DOHH2 (cell line): ENCODE data around the gene DEF6.

ENCODE experiments used
- H3F3A ChIP-seq: fragments of 200-600 bp; sonication (generic), shearing (Covaris generic); 2 replicates; pipeline ENCODE4 v1.6.0; 2016; ENCODE audit warnings: antibody characterized with exemption, mild to moderate bottlenecking; ENCODE audit not compliant: control insufficient read depth, insufficient read depth
- H3K27ac ChIP-seq: fragments of 200-600 bp; sonication (generic); 2 replicates; pipeline ENCODE4 v1.5.1; 2014; ENCODE audit warnings: low read depth, mild to moderate bottlenecking, low read length, moderate library complexity
- H3K27me3 ChIP-seq: fragments of 200-600 bp; sonication (generic); 2 replicates; pipeline ENCODE4 v1.6.1; 2014; ENCODE audit warnings: mild to moderate bottlenecking, low read length, mixed read lengths; ENCODE audit not compliant: control insufficient read depth
- H3K36me3 ChIP-seq: fragments of 200-600 bp; sonication (generic); 2 replicates; pipeline ENCODE4 v1.6.1; 2014; ENCODE audit warnings: mild to moderate bottlenecking, low read length, moderate library complexity, mixed read lengths; ENCODE audit not compliant: control insufficient read depth
- H3K4me1 ChIP-seq: fragments of 200-600 bp; sonication (generic); 2 replicates; pipeline ENCODE4 v1.6.1; 2014; ENCODE audit warnings: mild to moderate bottlenecking, low read length, mixed read lengths; ENCODE audit not compliant: control insufficient read depth
- H3K4me2 ChIP-seq: fragments of 200-600 bp; sonication (generic); 2 replicates; pipeline ENCODE4 v1.6.0; 2014; ENCODE audit warnings: mild to moderate bottlenecking, low read length, moderate library complexity
- H3K4me3 ChIP-seq: fragments of 200-600 bp; sonication (generic); 2 replicates; pipeline ENCODE4 v1.5.1; 2014; ENCODE audit warnings: mild to moderate bottlenecking, low read length, mixed read lengths
- H3K79me2 ChIP-seq: fragments of 200-600 bp; sonication (generic); 2 replicates; pipeline ENCODE4 v1.6.1; 2014; ENCODE audit warnings: mild to moderate bottlenecking, low read length, mixed read lengths; ENCODE audit not compliant: control insufficient read depth
- H3K9me2 ChIP-seq: fragments of 200-600 bp; sonication (generic); replicated peaks from 2 replicates; pipeline ENCODE4 v1.6.1; 2014; ENCODE audit warnings: mild to moderate bottlenecking, low read length, mixed read lengths; ENCODE audit not compliant: control insufficient read depth
- H3K9me3 ChIP-seq: fragments of 200-600 bp; sonication (generic); 2 replicates; pipeline ENCODE4 v1.6.1; 2014; ENCODE audit warnings: antibody characterized with exemption, low read length, mixed read lengths; ENCODE audit not compliant: control insufficient read depth, insufficient read depth
- H4K20me1 ChIP-seq: fragments of 200-600 bp; sonication (generic); 2 replicates; pipeline ENCODE4 v1.6.0; 2014; ENCODE audit warnings: low read depth, mild to moderate bottlenecking, antibody characterized with exemption, low read length, moderate library complexity; ENCODE audit not compliant: control insufficient read depth, insufficient read depth
- CTCF ChIP-seq: fragments of 200-600 bp; sonication (generic); IDR thresholded peaks from one replicate; pipeline ENCODE4 v1.5.1; 2014; ENCODE audit warnings: antibody characterized with exemption, mild to moderate bottlenecking, low read depth, low read length; ENCODE audit not compliant: poor library complexity, severe bottlenecking
- EZH2phosphoT487 ChIP-seq: fragments of 200-600 bp; sonication (generic); IDR thresholded peaks from 2 replicates; pipeline ENCODE4 v1.6.1; 2017; ENCODE audit warnings: borderline replicate concordance, mild to moderate bottlenecking, antibody characterized with exemption, low read length, moderate library complexity, mixed read lengths

DEF6 gene

GRCh38 chr6:35287671-35288396 is 9.8 kb upstream of the DEF6 start:
- no peaks in the 10 kb centered on the region for H3K27me3 ChIP-seq
- H3K4me3 ChIP-seq: no peak overlapping the region
- H3F3A ChIP-seq: no peaks in the 10 kb centered on the region
- H3K79me2 ChIP-seq: no peaks in the 10 kb centered on the region
- H3K4me2 ChIP-seq: no peak overlapping the region
- H3K36me3 ChIP-seq: peaks cover 59% of the 10 kb centered on the region
- no peaks in the 10 kb centered on the region for H4K20me1 ChIP-seq
- H3K9me3 ChIP-seq: no peaks in the 10 kb centered on the region
- no peak overlapping the region for H3K27ac ChIP-seq
- H3K9me2 ChIP-seq: no peaks in the 10 kb centered on the region
- H3K4me1 ChIP-seq: peaks cover 13% of the 10 kb centered on the region
- TF ChIP-seq CTCF (no peak), EZH2phosphoT487 (no peak)

GRCh38 chr6:35288834-35289233 is 8.8 kb upstream of the DEF6 start:
- no peaks in the 10 kb centered on the region for H4K20me1 ChIP-seq
- H3K4me2 ChIP-seq: no peak overlapping the region
- H3K27ac ChIP-seq: no peak overlapping the region
- no peaks in the 10 kb centered on the region for H3K27me3 ChIP-seq
- TF ChIP-seq EZH2phosphoT487 (no peak), CTCF (no peak)
- peaks cover 58% of the 10 kb centered on the region for H3K36me3 ChIP-seq
- peaks cover 15% of the 10 kb centered on the region for H3K4me1 ChIP-seq
- no peaks in the 10 kb centered on the region for H3K9me2 ChIP-seq
- H3K9me3 ChIP-seq: no peaks in the 10 kb centered on the region
- no peaks in the 10 kb centered on the region for H3K79me2 ChIP-seq
- H3F3A ChIP-seq: no peaks in the 10 kb centered on the region
- no peak overlapping the region for H3K4me3 ChIP-seq

- no peaks in the 10 kb centered on the region for H3K9me3 ChIP-seq
- no peak overlapping the region for H3K4me2 ChIP-seq
- H3K79me2 ChIP-seq: no peaks in the 10 kb centered on the region
- no peak overlapping the region for H3K27ac ChIP-seq
- H3F3A ChIP-seq: no peaks in the 10 kb centered on the region
- TF ChIP-seq CTCF (no peak), EZH2phosphoT487 (no peak)
- H3K9me2 ChIP-seq: no peaks in the 10 kb centered on the region
- H3K27me3 ChIP-seq: no peaks in the 10 kb centered on the region
- H4K20me1 ChIP-seq: no peaks in the 10 kb centered on the region
- H3K4me1 ChIP-seq: peaks cover 15% of the 10 kb centered on the region
- H3K36me3 ChIP-seq: peaks cover 60% of the 10 kb centered on the region
- H3K4me3 ChIP-seq: no peak overlapping the region
These were observed 6.1 kb upstream of the DEF6 start for GRCh38 chr6:35291491-35291890.

GRCh38 chr6:35292494-35292893 is 5.1 kb upstream of the DEF6 start:
- Histone ChIP-seq H3K79me2 (no peaks in the 10 kb centered on the region), H3K27me3 (no peaks in the 10 kb centered on the region), H3K4me1 (peaks cover 24% of the 10 kb centered on the region), H3K36me3 (peaks cover 57% of the 10 kb centered on the region), H3K9me3 (no peaks in the 10 kb centered on the region), H3K9me2 (no peaks in the 10 kb centered on the region), H3K4me2 (peak overlapping the region; percentile 38), H3K27ac (no peak overlapping the region), H4K20me1 (no peaks in the 10 kb centered on the region), H3K4me3 (0 out of 2 replicates have a peak overlapping the region, but pooled peaks have one; percentile 3), H3F3A (no peaks in the 10 kb centered on the region)
- TF ChIP-seq CTCF: no peak
- TF ChIP-seq EZH2phosphoT487: no peak
